Hepatic stellate cell (primary cell): ENCODE measurements around the gene TMEM19.

Experiments
- DNase-seq: peaks from one replicate; pipeline ENCODE4 v3.0.0; 2011; ENCODE audit warnings: low spot score

The TMEM19 gene

DNA sequence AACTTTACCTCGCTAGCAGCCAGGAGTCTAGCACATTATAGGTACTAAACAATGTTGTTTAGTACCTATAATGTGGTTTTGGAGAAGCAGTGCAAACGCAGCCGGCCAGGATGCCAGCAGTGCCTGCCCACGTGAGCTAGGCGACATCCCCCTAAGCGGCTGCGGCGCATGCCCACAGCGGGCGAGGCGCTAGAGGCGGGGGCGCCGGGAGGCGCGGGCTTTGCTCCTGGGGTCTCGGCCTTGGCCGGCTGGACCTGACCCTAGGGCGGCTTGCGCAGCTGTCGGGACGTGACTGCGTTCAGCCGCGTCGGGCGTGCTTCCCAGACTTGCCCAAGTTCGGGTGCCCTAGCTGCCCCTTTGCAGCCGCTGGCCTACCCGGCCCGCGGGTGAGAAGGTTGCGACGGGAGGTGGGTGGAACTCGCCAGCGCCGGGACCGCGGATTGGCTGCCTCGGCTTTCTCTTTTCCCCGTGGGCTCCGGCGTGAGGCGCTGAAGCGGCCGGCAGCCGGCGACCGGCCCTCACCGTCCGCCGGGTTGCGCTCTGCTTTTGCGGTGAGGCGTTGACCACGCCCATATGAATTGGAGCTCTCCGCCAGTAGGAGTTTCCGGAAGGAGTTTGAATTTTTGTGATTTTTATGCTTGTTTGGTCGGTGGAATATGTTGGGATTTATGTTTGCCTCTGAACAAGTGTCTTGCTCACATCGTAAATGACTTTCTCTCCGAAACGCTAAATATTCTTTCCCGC is at the start of gene TMEM19:
Gene TMEM19 (plus strand): TSS at position 169 of the 744 bp plus-strand sequence. CDS start 599 bp downstream, outside the sequence.
- DNase-seq, result peak; percentile 86

DNA sequence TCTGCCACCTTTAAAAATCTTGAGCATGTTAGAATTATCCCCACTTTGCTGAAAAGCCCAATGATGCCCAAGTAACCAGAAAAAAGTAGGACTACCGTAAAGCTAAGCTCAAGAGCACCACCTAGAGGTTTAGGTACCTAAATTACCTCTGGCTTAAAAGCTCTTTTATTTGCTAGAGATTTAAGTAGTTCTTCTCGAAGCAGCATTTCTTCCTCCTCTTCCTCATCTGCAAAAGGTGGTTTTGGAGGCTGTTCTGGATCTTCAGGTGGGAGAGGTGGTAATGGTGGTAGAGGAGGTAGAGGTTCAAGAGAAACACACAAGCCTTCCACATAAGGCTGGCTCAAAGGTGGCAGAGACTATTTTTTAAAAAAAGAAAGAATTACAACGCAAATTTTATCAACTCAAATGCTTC is 49.2 kb upstream of the TMEM19 start:
- peak; percentile 30 for DNase-seq

DNA sequence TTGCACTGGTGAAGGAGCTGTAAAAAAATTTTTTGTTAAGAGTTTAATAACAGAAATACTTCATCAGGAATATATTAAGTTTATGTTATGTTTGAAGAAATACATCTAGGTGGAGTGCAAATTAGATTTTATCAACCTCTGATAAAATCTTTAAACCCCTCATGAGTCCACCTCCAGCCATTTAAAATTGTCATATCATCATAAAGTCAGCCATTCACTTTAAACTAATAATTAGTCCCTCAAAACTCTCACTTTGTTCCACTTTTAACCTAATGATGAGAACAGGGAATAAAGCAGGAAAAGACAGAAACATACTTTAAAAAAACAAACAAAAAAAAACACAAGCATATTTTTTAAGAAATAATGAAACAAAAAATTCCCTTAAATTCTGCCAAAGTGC is 47.4 kb upstream of the TMEM19 start:
- no peak for DNase-seq

DNA sequence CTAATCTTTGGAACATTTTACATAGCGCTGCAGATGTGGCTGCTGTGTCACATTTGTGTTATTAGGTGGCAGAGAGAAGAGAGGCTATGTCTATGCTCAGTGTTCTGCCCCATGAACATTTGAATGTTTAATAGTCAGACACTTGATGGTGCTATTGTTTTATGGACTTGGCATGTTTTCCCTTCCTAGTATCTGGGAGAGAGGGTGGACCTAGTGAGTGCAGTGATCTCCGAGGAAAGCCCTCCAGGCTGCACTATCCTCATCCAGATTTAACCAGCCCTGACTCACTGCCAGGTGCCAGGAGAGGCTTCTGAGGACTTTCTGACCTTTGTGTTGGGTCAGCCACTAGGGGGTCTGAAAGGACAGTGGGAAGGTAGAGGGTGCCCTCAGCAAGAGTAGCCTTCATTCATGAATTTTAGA is 46.5 kb upstream of the TMEM19 start:
- DNase-seq, result no peak

DNA sequence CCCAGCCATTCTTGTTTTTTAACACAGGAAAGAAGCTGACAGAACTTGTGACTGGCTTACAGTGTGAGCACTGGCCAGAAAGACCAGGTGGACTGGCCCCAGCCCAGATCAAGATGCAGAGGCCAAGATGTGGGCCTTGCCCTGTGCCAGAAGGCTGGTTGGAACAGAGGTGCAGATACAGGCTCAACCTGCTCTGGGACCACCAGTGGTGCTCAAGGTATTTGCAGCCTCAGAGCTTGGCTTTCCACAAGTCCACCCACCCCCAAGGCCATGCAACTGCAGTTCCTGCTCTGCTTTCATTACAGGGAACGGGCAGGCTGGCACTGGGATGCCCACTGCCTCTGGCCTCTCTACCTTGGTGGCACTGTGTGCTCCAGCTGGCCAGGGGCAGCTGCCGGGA is 45.6 kb upstream of the TMEM19 start:
- DNase-seq, result no peak

DNA sequence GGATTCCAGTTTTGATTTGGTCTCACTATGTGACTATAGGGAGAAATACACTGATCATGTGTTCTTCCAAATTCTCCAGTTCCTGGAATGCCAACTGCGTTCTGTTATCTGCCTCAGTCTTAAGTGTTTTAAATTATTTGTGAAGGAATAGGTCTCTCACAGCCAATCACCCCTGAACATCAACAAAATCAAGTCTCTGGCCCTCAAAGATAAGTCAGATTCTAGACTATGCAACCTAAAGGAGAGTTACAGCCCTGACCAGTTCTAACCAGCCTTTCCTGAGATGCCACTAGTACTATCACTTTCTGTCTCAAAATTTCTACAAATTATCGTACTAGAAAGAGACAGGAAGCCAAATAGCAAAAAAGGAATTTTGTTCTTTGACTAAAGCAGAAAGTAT is 44.5 kb upstream of the TMEM19 start:
- DNase-seq, result no peak

DNA sequence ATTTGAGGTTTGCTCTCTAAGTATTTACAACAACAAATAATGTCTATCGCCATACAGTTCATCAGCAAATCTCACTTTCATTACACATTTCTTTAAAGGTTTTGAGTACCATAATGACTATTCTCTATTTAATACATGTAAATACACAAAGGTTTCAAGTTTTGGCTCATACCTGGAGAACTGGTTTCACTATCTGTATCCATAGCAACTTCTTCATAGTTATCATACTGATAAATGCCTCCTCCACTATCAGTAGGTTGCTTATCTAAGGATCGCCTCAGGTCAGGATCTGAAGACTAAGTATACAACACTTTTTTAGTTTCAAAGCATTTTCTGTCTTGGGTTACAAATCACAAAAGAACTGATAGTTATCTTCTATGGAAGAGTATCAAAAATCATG is 43.6 kb upstream of the TMEM19 start:
- no peak for DNase-seq

DNA sequence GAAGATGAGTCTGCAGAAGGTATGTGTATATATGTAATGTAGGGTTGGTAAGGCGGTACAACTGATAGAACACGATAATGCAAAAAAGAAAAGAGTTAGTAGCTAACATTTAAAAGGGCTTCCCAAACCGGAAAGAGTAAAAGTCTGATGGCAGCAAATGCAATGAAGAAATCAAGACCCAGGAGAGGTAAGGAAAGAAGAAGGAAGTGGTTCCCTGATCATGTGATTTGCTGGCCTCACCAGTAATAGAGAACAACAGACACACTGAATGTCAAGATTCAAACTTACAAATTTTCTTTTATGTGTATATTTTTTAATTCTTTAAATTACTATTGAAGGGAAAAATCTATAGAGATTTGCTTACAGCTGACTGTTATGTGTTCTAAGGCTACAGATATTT is 40.6 kb upstream of the TMEM19 start:
- no peak for DNase-seq

DNA sequence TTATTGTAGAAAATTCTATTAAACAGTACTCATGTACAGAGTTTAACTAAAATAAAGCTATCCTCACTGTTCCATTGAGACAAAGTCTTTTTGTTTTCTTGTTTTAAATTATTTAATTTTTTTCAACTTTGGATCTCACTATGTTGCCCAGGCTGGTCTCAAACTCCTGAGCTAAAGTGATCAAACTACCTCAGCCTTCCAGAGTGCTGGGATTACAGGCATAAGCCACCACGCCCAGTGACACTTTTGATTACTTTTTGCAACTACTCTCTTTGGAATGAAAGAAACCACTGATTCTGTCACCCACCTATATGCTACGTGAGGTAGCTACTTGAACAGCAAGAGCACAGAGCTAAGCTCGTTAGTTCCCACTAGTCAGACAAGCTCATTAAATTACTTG is 39.4 kb upstream of the TMEM19 start:
- DNase-seq, result no peak

DNA sequence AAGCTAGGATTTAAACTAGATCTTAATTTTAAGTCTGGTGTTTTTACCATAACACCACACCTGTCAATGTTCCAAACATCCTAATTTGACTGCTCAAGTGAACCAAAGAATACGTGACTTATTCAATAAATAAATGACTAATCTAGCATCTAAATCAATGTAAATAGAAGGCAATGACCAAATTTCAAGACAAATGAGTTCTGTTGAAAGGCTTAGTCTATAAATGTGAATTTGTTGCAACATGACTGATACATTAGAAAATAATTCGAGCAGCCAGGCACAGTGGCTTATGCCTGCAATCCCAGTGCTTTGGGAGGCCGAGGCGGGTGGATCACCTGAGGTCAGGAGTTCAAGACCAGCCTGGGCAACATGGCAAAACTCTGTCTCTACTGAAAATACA is 37.3 kb upstream of the TMEM19 start:
- no peak for DNase-seq

DNA sequence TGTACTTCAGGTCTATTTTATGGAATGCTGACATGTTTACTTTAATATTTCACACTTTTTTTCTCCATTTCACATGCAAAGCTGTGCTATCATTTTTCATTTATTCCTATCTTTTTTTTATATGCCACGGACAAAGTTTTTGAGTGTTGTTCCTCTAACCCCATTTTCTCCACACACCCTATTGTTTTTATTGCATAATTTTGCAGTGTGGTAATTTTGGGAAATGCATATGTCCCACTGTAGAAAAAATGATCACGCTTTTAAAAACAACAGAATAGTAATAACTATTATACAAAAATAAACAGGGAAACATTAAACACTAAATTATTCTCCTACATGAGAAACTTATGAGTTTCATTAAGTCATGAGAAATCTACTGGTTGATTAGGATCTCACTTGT is 36.5 kb upstream of the TMEM19 start:
- no peak for DNase-seq

DNA sequence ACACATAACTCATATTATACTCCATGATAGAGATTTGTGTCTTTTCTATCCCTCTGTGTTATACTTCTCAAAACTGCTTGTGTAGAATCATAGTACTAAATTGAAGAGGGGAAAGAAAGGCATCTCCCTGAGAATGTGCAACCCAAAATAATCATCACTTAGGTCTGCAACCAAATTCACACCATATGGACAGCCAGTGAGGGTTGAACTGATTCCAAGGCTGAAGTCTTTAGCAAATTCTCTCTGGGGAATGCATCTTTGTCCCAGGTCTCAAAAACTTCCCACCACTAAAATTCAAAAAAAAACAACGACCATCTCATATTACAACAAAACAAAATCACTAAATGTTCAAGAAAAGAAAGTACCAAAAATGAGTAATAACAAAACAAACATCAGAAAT is 33.2 kb upstream of the TMEM19 start:
- no peak for DNase-seq

DNA sequence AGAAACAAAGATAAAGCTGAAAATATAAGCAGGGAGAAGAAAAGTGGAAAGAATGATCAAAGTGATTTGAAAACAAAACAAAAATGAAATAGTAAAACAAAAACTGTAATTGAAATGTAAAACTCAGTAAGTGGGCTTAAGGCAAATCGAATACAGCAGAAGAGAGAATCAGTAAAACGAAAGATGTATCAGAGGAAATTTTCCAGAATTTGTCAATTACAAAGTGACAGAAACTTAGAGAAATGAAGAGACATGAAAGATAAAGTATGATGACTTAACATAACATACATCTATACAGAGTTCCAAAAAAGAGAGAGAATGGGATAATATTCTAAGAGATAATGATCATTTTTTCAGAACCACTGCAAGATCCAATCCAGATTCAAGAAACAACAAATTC is 32.7 kb upstream of the TMEM19 start:
- no peak for DNase-seq

DNA sequence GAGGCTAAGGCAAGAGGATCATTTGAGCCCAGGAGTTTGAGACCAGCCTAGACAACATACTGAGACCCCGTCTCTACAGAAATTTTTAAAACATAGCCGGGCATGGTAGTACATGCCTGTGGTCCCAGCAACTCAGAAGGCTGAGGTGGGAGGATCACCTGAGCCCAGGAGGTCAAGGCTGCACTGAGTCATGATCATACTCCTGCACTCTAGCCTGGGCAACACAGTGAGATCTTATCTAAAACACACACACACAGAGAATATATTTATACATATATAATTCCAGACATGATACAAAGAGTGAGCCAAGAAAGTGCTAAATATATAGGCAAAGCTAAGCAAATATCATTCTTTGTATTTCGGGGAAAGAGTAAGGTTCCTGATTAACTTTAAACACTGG is 31.7 kb upstream of the TMEM19 start:
- no peak for DNase-seq

DNA sequence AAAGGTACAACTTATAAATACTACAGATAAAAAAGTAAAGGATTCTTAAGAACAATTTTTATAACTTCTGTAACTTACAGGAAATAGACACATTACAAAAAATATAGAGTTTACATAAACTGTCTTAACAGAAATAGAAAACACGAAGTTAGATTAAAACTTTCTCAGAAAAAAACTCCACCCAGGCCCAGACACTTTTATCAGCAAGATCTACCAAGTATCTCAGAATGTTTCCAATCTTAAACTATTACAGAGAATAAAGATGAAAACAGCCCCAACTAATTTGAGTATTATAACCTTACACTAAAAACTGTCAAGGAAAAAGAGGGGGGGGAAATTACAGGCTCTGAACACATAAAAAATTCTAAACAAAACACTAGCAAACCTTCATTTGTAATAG is 30.4 kb upstream of the TMEM19 start:
- no peak for DNase-seq

DNA sequence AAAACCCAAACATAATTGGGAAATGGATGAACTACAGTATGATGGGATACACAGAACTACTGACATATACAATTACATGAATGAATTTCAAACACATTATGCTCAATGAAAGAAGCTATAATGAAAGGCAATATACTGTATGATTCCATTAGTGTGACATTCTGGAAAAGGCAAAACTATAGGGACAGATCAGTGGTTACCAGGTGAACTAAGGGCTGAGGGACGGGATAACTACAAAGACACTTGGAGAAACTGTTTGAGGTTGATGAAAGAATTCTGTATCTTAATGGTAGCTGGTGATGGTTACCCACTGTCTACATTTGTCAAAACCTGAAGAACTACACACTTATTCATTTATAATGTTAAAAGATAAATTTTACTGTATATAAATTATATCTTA is 30.0 kb upstream of the TMEM19 start:
- no peak for DNase-seq

DNA sequence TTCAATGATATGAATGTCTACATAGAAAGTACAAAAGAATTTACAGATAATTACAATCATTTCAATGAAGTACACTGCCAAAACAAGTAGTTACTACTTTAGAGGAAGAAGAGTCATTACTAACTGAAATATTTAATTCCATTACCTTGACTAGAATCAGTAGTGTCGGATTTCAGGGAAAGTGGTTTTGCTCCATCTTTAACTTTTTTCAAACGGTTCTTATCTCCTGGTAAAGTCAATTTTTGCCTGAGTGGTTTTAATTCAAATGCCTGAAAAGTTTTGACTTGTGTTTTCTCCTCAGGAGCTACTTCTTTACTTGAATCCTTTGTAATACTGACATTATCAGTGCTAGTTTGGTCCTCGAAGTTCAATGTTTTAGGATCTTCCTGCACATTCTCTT is 29.1 kb upstream of the TMEM19 start:
- DNase-seq, result no peak

DNA sequence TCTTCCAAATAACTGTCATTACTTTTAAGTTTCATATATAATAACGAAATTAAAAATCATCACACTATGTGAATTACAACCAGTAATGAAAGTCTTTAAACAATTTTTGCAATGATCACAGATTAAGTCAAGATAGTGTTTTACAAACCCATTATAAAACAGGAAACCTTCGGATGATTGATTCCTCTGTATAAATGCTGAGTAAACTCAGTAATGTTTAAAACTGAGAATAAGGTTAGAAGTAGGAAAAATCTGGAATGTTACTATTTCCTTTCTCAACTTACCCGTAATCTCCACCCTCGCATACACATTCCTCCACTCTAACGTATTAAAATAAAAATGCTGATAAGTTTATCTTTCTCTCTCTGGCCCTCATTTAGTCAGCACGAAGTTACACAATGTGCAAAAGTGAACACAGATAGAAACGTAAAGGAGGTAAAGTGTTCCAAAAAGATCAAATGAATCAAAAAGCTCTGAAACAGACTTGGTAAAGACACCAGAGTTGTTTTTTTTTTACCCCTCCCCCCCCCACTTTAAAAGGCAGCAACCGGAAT is 23.8 kb upstream of the TMEM19 start:
- peak; percentile 38 for DNase-seq

DNA sequence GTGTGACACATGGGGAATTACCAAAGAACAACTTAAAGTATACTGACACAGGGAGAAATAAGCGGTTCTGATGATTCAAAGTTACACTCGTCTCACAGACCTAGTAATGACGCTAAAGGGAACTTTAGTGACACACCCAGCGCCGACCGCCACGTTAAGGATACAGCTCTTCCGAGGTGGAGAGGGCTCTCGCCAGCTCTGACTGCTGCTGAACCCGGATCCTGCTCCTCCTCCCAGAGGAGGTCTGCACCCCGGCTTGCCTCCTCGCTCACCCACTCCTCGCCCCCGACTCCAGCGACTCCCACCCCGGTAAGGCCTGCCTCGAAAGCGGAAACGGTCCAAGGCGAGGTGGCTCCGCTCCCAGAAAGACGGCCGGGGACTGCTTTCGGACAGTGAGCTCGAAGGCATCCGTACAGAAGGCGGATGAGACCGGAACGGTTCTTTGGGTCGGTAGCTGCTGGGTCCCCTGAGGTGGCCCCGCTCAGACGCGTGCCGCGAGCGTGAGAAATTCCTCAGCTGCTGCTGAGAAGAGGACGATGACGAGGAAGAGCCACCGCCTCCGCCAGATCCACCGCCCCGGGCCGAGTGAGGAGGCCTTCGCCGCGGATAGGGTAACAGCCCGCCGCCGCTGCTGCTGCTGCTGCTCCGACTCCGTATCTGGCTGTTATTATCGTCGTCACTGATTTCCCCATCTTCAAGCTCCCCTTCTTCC is 22.9 kb upstream of the TMEM19 start:
- peak; percentile 40 for DNase-seq

DNA sequence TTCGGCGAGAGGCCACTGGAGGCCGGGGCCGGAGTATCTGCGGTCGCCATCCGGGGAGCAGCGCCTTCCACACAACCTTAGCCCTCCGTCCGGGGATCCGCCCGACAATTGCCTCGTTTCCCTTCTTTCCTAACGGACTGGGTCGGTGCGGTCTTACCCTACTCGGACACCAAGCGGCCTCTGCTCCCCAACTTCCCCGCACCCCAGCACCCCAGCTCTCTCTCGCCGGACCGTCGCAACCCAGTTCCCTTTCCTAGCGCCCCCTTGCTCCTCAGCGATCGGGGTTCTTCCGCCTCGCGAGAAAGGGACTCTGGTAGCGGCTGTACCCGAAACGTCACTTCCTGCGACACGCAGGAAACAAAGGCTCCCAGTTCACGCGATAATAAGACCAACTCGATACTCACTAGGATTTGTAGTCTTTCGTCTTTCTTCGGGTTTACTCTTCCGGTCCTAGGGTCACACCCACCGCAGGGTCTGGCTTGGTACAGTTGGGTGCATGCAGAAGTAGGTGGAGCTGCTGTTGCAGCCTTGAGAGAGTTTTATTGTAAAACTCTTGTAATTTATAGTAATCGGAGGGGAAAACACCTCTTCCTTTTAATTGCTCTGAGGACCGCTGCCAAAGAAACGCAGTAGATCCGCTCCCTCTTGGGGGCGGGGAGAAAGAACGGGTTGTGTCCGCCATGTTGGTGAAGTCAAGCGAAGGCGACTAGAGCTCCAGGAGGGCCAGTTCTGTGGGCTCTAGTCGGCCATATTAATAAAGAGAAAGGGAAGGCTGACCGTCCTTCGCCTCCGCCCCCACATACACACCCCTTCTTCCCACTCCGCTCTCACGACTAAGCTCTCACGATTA is 22.1 kb upstream of the TMEM19 start, which contains the start of the genes THAP2 and ZFC3H1:
Gene THAP2 (plus strand): TSS at position 741 of the 850 bp plus-strand sequence. CDS start 209 bp downstream, outside the sequence.
Gene ZFC3H1 (minus strand): TSS at position 288 of the 850 bp plus-strand sequence. CDS start 238 bp downstream, at position 50.
- peak; percentile 87 for DNase-seq

DNA sequence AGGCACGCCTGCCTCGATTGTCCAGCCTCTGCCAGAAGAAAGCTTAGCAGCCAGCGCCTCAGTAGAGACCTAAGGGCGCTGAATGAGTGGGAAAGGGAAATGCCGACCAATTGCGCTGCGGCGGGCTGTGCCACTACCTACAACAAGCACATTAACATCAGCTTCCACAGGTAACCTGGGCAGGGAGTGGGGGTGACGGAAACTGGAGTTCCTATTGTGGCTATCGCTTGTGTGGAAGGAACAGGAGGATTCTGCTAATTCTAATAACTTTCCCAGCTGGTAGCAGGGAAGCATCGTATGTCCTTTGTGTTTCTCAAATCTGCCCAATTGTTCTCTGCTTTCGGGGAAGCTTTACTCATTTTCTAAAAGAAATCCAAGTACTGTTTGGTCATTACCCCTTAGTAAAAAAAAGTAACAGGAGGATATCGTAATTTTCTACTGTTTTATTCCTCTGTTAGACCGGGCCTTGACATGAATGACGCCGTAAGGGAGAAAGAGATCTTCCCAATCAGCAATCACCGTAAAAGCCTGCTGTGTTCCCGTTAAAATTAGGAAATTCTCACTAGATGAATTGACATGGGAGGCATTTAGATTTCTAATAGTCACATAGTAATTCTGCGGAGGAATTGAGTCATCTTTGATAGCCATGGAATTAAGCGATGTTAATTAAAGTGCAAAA is 21.3 kb upstream of the TMEM19 start:
- no peak for DNase-seq

DNA sequence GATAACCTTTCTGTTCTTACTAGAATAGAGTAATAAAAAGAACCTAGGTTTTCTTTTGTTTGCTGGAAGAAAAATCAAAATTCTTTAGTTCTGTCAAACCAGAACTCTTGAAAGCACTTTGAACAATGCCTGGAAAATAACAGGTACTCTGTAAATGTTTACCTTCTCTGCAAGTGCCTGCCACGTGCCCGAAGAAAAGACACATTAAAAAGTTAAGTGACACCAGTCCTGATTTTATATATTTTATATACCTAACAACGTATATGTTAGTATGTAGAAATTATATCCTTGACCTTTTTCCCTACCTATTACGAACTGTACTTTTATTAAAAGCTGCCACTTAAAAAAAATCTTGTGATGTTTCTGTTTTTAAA is 20.8 kb upstream of the TMEM19 start:
- no peak for DNase-seq
